Measurements from ENCODE around the gene TK2.

TK2 gene

DNA sequence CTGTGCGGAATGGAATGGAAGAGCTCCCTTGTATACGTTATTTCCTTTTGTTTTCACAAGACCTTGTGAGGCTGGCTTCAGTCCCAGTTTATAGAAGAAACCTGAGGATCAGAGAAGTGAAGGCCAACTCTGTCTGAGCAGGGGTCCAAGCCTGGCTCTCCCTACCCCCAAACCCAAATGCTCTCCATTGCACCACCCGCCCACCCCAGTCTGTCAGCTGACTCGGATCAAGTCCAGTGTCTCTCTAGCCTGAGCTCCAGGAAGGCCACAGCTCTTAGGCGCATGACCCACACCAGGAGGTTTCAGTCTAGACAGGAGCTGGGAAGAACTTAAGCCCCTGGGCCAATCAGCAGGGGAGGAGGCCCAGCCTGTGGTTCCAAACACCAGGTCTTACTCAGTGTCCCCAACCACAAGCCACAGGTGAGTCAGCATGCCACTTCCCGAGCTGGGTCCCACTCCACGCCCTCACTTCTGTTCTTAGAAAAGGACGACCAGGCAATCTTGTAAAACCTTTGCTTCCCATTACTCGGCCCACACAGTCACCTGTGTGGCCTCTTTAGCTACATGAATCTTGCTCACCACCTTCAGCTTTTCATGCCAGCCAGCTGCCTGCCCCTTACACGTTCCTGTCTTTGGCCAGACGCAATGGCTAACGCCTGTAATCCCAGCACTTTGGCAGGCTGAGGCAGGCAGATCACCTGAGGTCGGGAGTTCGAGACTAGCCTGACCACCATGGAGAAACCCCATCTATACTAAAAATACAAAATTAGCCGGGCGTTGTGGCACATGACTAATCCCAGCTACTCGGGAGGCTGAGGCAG, 27.8 kb downstream of the TK2 start:
- TF ChIP-seq, protein P1, sequence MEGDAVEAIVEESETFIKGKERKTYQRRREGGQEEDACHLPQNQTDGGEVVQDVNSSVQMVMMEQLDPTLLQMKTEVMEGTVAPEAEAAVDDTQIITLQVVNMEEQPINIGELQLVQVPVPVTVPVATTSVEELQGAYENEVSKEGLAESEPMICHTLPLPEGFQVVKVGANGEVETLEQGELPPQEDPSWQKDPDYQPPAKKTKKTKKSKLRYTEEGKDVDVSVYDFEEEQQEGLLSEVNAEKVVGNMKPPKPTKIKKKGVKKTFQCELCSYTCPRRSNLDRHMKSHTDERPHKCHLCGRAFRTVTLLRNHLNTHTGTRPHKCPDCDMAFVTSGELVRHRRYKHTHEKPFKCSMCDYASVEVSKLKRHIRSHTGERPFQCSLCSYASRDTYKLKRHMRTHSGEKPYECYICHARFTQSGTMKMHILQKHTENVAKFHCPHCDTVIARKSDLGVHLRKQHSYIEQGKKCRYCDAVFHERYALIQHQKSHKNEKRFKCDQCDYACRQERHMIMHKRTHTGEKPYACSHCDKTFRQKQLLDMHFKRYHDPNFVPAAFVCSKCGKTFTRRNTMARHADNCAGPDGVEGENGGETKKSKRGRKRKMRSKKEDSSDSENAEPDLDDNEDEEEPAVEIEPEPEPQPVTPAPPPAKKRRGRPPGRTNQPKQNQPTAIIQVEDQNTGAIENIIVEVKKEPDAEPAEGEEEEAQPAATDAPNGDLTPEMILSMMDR (IDR thresholded peaks at IDR 0.05; ENCODE audit: borderline replicate concordance, control extremely low read depth, extremely low read depth, insufficient read depth, missing control alignments): no peak
- in situ Hi-C loops (cut with MboI; ENCODE audit: low sequenced_read_pairs, unreplicated experiment): no loop called here
- DNase-seq (ENCODE audit: low spot score): peak; percentile 66

DNA sequence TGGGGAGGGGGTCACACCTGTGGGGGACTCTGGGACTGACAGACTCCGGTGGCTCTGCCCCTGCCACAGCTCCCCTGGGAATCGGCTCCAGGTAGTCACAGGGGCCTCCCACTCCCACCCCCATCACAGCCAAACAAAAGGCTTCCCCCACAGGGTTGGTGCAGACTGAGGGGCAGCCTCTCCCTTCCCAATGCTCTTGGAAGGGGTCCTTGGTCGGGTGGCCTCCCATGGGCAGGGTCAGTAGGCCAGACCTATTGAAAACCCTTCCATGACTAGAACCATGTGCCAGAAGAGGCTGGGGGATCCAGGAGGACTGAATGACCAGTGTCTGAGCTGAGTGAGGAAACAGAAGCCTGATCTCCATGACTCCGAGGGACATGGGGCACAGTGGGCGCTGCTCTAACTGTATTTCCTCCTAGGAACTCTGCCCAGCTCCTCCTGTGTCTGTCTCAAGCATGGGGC, 28.6 kb downstream of the TK2 start:
- no peak for DNase-seq (ENCODE audit: low spot score)
- in situ Hi-C loops (cut with MboI; ENCODE audit: low sequenced_read_pairs, unreplicated experiment): no loop called here
- TF ChIP-seq, protein P1 (IDR thresholded peaks at IDR 0.05; ENCODE audit: borderline replicate concordance, control extremely low read depth, extremely low read depth, insufficient read depth, missing control alignments): no peak

DNA sequence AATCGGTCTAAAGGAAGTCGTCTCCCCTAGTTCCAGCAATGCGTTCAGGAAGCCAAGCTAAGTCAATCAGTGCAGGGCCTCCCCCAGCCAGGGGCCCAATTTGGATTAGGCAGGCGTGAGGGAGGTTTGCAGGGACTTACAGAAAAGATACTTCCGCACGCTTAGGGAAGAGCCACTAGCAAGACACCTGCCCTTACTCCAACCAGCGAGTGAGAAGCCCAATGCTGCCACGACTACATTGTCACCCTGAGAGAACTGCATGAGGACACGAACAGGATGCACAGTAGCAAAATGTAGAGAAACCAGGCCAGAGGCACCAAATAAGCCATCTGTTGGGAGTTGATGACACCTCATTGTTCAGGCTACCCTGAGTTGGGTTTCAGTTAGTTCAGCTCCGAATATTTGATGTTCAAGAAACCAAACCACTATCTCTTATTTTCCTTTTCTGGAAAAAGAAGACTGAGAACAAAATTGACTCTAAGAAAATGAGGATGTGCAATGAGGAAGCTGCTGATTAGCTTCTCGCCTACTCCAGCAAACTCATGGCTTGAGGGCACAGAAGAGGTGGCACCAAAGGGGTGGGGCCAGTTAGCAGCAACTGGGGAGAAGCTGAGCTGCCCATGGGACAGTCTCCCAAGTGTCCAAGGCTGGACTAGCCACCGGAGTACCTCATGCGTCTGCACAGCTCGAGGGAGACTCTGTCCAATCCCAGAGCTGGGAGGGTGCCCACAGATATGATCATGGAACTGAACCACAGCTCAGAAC, 29.3 kb downstream of the TK2 start:
- no peak for DNase-seq (ENCODE audit: low spot score)
- TF ChIP-seq, protein P1 (IDR thresholded peaks at IDR 0.05; ENCODE audit: borderline replicate concordance, control extremely low read depth, extremely low read depth, insufficient read depth, missing control alignments): no peak
- in situ Hi-C loops (cut with MboI; ENCODE audit: low sequenced_read_pairs, unreplicated experiment): no loop called here

DNA sequence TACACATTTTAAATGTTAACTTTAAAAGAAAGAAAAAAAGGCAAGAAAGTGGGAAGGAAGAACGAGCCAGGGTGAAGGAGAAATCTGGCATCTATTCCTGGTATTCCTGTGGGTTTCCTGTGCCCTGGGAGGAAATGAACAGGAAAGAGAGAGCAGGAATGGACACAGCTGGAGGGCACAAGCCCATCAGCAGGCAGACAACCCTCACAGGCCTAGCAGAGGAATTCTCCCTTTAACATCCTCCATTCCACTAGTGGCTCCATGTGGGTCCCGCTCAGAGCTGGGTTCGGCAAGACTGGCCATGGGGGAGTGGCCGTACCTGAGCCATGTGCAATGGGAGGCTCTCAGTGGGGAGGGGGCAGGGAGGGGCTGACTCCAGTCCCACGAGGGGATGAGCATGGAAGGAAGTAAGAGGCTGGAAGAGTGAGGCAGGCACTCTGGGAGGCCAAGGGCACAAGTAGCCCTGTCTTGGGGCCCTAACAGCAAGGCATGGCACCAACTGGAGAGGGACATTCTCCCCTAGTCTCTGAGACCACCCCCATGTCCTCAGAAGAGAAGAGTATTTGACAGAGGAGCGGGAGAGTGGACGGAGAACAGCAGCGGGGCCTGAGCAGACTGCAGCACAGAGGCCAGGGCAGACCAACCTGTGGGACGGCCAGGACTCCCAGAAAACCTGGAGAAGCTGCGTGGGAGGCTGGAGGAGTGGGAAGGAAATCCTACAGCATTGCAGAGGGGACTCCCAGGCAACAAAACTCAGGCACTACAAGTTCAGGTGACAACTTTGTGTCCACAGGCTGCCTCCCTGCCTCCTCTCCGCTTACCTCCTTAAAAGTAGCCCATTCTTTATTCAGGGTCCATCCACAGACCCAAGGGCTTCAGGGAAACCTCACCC, 30.2 kb downstream of the TK2 start:
- no peak for DNase-seq (ENCODE audit: low spot score)

DNA sequence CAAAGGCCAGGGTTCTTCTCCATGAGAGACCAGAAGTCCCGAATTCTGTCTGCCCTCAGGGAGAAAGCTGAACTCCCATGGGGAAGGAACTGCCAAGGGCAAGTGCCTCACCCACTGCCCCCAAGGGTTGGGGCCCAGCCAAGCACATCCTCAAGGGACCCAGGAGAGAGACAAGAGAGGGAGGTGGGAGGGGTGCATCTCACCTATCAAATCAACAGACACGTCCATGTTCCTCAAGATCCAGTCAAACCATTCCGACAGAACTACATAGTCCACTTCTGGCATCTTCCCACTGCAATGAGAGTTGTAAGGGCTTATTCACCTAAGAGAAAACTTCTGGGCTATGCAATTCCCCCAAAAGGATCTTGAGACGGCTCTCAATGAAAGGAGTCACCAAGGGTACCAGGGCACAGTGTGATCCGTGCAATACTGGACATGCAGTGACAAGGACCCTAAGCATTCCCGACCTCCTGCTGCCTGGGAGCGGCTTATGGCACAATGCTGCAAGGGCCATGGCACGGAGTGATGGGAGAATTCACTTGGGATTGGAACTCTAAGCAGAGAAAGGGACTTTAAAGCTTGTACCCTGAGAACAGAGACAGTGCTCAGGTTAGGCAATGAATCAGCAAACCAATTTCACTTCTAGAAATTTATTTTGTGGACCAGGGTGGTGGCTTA, 32.2 kb downstream of the TK2 start:
- in situ Hi-C loops (cut with MboI; ENCODE audit: low sequenced_read_pairs, unreplicated experiment): no loop called here
- no peak for DNase-seq (ENCODE audit: low spot score)
- TF ChIP-seq, protein P1 (IDR thresholded peaks at IDR 0.05; ENCODE audit: borderline replicate concordance, control extremely low read depth, extremely low read depth, insufficient read depth, missing control alignments): no peak

More for the DNA sequence above, 30.2 kb downstream of the TK2 start:
- in situ Hi-C loops (cut with MboI; ENCODE audit: low sequenced_read_pairs, unreplicated experiment): no loop called here
- TF ChIP-seq, protein P1 (IDR thresholded peaks at IDR 0.05; ENCODE audit: borderline replicate concordance, control extremely low read depth, extremely low read depth, insufficient read depth, missing control alignments): no peak
